ENCODE results near the gene FOXN1.

The FOXN1 gene

GRCh38 chr17:28576758-28577465, 70.8 kb downstream of the FOXN1 start, which contains the start of gene ALDOC:
Gene ALDOC (minus strand): TSS chr17:28576895. CDS start chr17:28575532, 1,363 bp downstream.
- FAIRE-seq, result no peak

DNA sequence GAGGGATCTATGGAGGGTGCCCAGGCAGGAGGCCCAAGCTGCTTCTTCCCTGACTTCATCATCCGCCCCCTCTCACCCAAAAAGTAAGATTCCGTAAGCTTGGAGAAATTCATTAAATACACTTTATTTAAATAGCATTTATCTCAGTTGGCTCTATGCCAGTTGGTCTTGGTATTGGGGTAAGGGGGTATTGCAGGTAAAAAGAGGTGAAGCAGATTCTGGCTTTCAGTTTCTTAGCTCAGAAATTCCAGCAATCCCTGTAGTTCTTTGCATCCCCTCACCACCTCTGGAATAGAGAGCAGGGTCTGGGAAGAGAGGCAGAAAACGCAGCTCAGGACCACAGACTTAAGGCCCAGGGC, 71.3 kb downstream of the FOXN1 start:
- no peak for FAIRE-seq

GRCh38 chr17:28578246-28579195, 72.4 kb downstream of the FOXN1 start:
- no peak for FAIRE-seq

DNA sequence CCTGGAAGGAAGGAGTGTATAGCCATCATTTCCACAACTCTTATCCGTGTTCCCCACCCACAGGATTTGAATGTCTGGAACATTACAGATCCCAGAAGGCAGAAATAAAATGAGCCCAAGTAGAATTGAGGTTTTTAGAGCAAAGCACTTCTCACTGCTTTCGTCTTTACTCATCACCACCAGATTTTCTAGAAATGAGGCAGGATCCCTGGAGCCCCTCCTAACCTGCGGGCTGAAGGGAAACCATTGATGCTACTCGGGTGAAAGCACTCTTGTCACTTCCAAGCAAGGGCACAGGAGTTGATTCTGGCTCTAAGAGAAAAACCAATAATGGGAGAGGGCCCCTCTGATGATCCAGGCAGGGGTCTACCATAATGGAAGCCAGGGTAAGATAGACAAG, 73.4 kb downstream of the FOXN1 start:
- no peak for FAIRE-seq

- FAIRE-seq, result no peak
Observed at GRCh38 chr17:28580959-28581358, 74.8 kb downstream of the FOXN1 start.

DNA sequence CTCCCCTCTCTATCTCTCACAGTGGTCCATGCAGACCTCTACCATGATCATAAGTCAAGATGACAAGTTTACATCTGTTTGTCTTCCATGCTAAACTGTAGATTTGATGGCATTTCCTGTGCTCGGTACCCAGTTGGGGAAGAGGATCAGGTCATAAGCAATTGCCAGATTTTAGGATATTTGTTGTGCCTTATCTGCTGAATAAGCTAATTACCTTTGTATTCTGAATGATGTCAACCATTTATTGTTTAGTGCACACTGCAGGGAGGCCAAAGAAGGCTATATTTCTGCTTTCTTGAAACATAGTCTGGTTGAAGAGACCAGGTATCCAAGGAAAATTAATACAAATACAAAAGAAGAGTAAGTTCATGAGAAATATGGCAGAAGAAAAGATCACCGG, 76.4 kb downstream of the FOXN1 start:
- no peak for FAIRE-seq

- no peak for FAIRE-seq
Observed at GRCh38 chr17:28584434-28584833, 78.3 kb downstream of the FOXN1 start.

GRCh38 chr17:28585851-28586250, 79.7 kb downstream of the FOXN1 start:
- no peak for FAIRE-seq

All from colon (tissue), 2 donors.